HepG2 (cell line): ENCODE measurements around the gene ALDH18A1. TPM values are rescaled to one million over a fixed set of nuclear protein-coding genes. Genes with fewer than 3 reads are reported as not detected.

Experiments
- ATAC-seq: fragments of 200-7000 bp; cut with Tn5 transposase; 3 replicates; pipeline ENCODE4 v1.9.1; 2020; ENCODE audit warnings: mild to moderate bottlenecking, moderate library complexity
- BruUV-seq: library from RNA; stranded (reverse); fragments of 400-500 nt; replicated peaks from 2 replicates; lab custom pipeline; 2021; lab: Mats Ljungman, UMichigan
- CTCF ChIA-PET: fragments of 300-600 bp; formaldehyde crosslinking; extraction: SDS; loops from one replicate; lab custom pipeline; 2021; ENCODE audit warnings: low total read pairs, inconsistent platforms, low intra/inter-chr PET ratio; lab: Yijun Ruan, JAX
- POLR2A ChIA-PET: fragments of 350-600 bp; sonication (Branson Sonifier 250); formaldehyde crosslinking; loops from one replicate; lab custom pipeline; 2020; ENCODE audit warnings: antibody characterized with exemption, inconsistent platforms; lab: Yijun Ruan, JAX
- DNase-seq: peaks from one replicate; pipeline ENCODE4 v3.0.0-alpha.2; 2015; ENCODE audit warnings: low spot score
- FAIRE-seq: peaks from 3 replicates; lab custom pipeline; 2011; peaks lifted over from hg19 to GRCh38; lab: Jason Lieb, UNC
- H2AFZ ChIP-seq: one replicate; pipeline ENCODE4 v1.6.1; 2011; ENCODE audit warnings: low read length, inconsistent platforms
- H3K27ac ChIP-seq: fragments of 300-600 bp; 3 replicates; pipeline ENCODE4 v1.8.0; 2011; ENCODE audit warnings: mixed run types, mild to moderate bottlenecking, mixed read lengths, low read length, inconsistent platforms; ENCODE audit not compliant: insufficient read depth; ENCODE audit errors: extremely low read length
- H3K27me3 ChIP-seq, 2 experiments: fragments of 200-600 bp in 1 of 2; 2 replicates in 1 of 2; 3 replicates in 1 of 2; pipeline versions ENCODE4 v1.6.0 to v1.8.0; 2011; ENCODE audit warnings: low read length in 2 of 2, mild to moderate bottlenecking in 2 of 2, moderate library complexity in 2 of 2, inconsistent platforms in 1 of 2; ENCODE audit not compliant: insufficient read depth in 2 of 2, control insufficient read depth in 1 of 2
- H3K36me3 ChIP-seq, 2 experiments: fragments of 200-600 bp in 1 of 2; replicated peaks in 1 of 2; 2 replicates in 1 of 2; 3 replicates in 1 of 2; pipeline versions ENCODE4 v1.5.1 to v1.8.0; 2011; ENCODE audit warnings: low read length in 2 of 2, inconsistent platforms in 1 of 2; ENCODE audit not compliant: insufficient read depth in 2 of 2, control insufficient read depth in 1 of 2
- H3K4me1 ChIP-seq: 2 replicates; pipeline ENCODE4 v1.5.1; 2012; ENCODE audit warnings: low read length, inconsistent platforms; ENCODE audit not compliant: insufficient read depth
- H3K4me2 ChIP-seq: 2 replicates; pipeline ENCODE4 v1.6.0; 2011; ENCODE audit warnings: low read depth, low read length, inconsistent platforms
- H3K4me3 ChIP-seq, 3 experiments: fragments of 200-600 bp in 1 of 3; sonication (generic), shearing (Covaris generic) in 1 of 3; replicated peaks in 1 of 3; 2 replicates each; pipeline ENCODE4 v1.5.1; 2011 to 2016; ENCODE audit warnings: low read length in 3 of 3, inconsistent platforms in 2 of 3, low read depth in 2 of 3, mild to moderate bottlenecking in 2 of 3, control low read depth in 1 of 3, mixed read lengths in 1 of 3; ENCODE audit not compliant: insufficient read depth in 1 of 3
- H3K79me2 ChIP-seq: one replicate; pipeline ENCODE4 v1.6.1; 2011; ENCODE audit warnings: low read length, inconsistent platforms; ENCODE audit not compliant: insufficient read depth
- H3K9ac ChIP-seq: 2 replicates; pipeline ENCODE4 v1.6.0; 2011; ENCODE audit warnings: mild to moderate bottlenecking, low read depth, low read length, inconsistent platforms; ENCODE audit not compliant: insufficient read depth
- H3K9me3 ChIP-seq: 2 replicates; pipeline ENCODE4 v1.5.1; 2012; ENCODE audit warnings: mild to moderate bottlenecking, low read length
- H4K20me1 ChIP-seq: 2 replicates; pipeline ENCODE4 v1.6.0; 2011; ENCODE audit warnings: inconsistent platforms, mild to moderate bottlenecking, low read length, moderate library complexity; ENCODE audit not compliant: insufficient read depth
- ATF6 ChIP-seq: sonication (generic); formaldehyde crosslinking; conservative IDR thresholded peaks from 2 replicates; pipeline ENCODE4 v1.4.0; 2020; ENCODE audit warnings: missing genetic modification reagents
- EP300 ChIP-seq, 3 experiments: sonication (generic) in 1 of 3; formaldehyde crosslinking in 1 of 3; IDR thresholded peaks; 2 replicates each; pipeline versions ENCODE4 v1.5.1 to v1.6.1; 2011 to 2020; ENCODE audit warnings: low read depth in 2 of 3, low read length in 2 of 3, borderline replicate concordance in 1 of 3, improper control_type of control experiment in 1 of 3, mild to moderate bottlenecking in 1 of 3, missing genetic modification reagents in 1 of 3, moderate library complexity in 1 of 3
- HOXA9 ChIP-seq: sonication (generic); formaldehyde crosslinking; IDR thresholded peaks from 2 replicates; pipeline ENCODE4 v1.8.1; 2022; ENCODE audit warnings: missing genetic modification reagents, mild to moderate bottlenecking, moderate library complexity, borderline replicate concordance
- KAT2B ChIP-seq: fragments of 150-350 bp; IDR thresholded peaks from 2 replicates; pipeline ENCODE4 v1.6.1; 2014; ENCODE audit warnings: low read depth, low read length, borderline replicate concordance
- KLF9 ChIP-seq: IDR thresholded peaks from 2 replicates; pipeline ENCODE4 v1.6.1; 2016; ENCODE audit warnings: low read depth
- MTA1 ChIP-seq: sonication (generic); formaldehyde crosslinking; IDR thresholded peaks from 2 replicates; pipeline ENCODE4 v1.4.0; 2020; ENCODE audit warnings: missing genetic modification reagents, mild to moderate bottlenecking, borderline replicate concordance
- MTF2 ChIP-seq: sonication (generic); formaldehyde crosslinking; IDR thresholded peaks from 2 replicates; pipeline ENCODE4 v1.5.0; 2020; ENCODE audit warnings: missing genetic modification reagents, borderline replicate concordance
- NAIF1 ChIP-seq: sonication (generic); formaldehyde crosslinking; IDR thresholded peaks from 2 replicates; pipeline ENCODE4 v1.5.0; 2020; ENCODE audit warnings: mild to moderate bottlenecking, missing genetic modification reagents, borderline replicate concordance
- POGZ ChIP-seq: sonication (generic); formaldehyde crosslinking; IDR thresholded peaks from 2 replicates; pipeline ENCODE4 v1.4.0; 2020; ENCODE audit warnings: mild to moderate bottlenecking, missing genetic modification reagents
- PTBP1 ChIP-seq: fragments of 200-400 bp; formaldehyde crosslinking; IDR thresholded peaks from 2 replicates; pipeline ENCODE4 v1.6.1; 2018; ENCODE audit warnings: low read length, low read depth; ENCODE audit not compliant: poor library complexity, severe bottlenecking
- SMARCE1 ChIP-seq: fragments of 450-650 bp; IDR thresholded peaks from 2 replicates; pipeline ENCODE4 v1.6.1; 2017; ENCODE audit warnings: borderline replicate concordance
- ZBTB49 ChIP-seq: sonication (generic); formaldehyde crosslinking; IDR thresholded peaks from 2 replicates; pipeline ENCODE4 v1.4.0; 2020; ENCODE audit warnings: missing genetic modification reagents, borderline replicate concordance
- ZFP41 ChIP-seq: sonication (generic); formaldehyde crosslinking; IDR thresholded peaks from 2 replicates; pipeline ENCODE4 v1.4.0; 2020; ENCODE audit warnings: mild to moderate bottlenecking, missing genetic modification reagents, borderline replicate concordance
- ZKSCAN1 ChIP-seq: fragments of 150-350 bp; IDR thresholded peaks from 2 replicates; pipeline ENCODE4 v1.6.1; 2014; ENCODE audit warnings: low read length
- ZMAT5 ChIP-seq: sonication (generic); formaldehyde crosslinking; IDR thresholded peaks from 2 replicates; pipeline ENCODE4 v1.5.0; 2020; ENCODE audit warnings: mild to moderate bottlenecking, low read depth, missing genetic modification reagents, borderline replicate concordance
- ZMYM3 ChIP-seq: sonication (generic); formaldehyde crosslinking; IDR thresholded peaks from 2 replicates; pipeline ENCODE4 v1.5.1; 2020; ENCODE audit warnings: mild to moderate bottlenecking, missing genetic modification reagents
- ZNF703 ChIP-seq: sonication (generic); formaldehyde crosslinking; IDR thresholded peaks from 2 replicates; pipeline ENCODE4 v1.5.1; 2020; ENCODE audit warnings: missing genetic modification reagents, mild to moderate bottlenecking, moderate library complexity, borderline replicate concordance
- ZNF782 ChIP-seq: sonication (generic); formaldehyde crosslinking; IDR thresholded peaks from 2 replicates; pipeline ENCODE4 v1.4.0; 2020; ENCODE audit warnings: missing genetic modification reagents, mild to moderate bottlenecking, borderline replicate concordance
- WGBS: methylation state at CpG from one replicate; pipeline ENCODE4 v1.1.6; 2017; ENCODE audit warnings: low lambda C conversion rate; 5-methylcytosine and 5-hydroxymethylcytosine counted together
- in situ Hi-C: cut with HindIII; loops from 2 replicates; pipeline ENCODE4 v1.10.0; 2017; ENCODE audit warnings: low pct_unique_long_range_greater_than_20kb; ENCODE audit not compliant: extremely low pct_ligation_motif_present
- intact Hi-C: fragments of 100-400 bp; cut with micrococcal nuclease; formaldehyde crosslinking; loops from one replicate; pipeline ENCODE4 v1.10.0; 2022; ENCODE audit not compliant: unreplicated experiment
- polyA plus RNA-seq, 8 experiments: library from polyadenylated mRNA; depleted of rRNA in 3 of 8; stranded (reverse) in 7 of 8; unstranded in 1 of 8; fragments of >200 nt; fragmentation: Illumina TruSeq in 4 of 8; extraction: Trizol in 4 of 8; gene quantifications; 2 replicates each; pipeline versions ENCODE4 v1.2.1 to v1.2.3, GENCODE V29; 2011 to 2016; ENCODE audit warnings: low read depth in 4 of 8, missing spikeins in 1 of 8, mixed read lengths in 1 of 8; ENCODE audit not compliant: insufficient read depth in 1 of 8
- total RNA-seq, 5 experiments: library from RNA; depleted of rRNA; stranded (reverse); fragments of >200 nt; fragmentation: Illumina TruSeq; extraction: Trizol; gene quantifications; 2 replicates each; pipeline ENCODE4 v1.2.3, GENCODE V29; 2016; ENCODE audit warnings: low read depth in 1 of 5

ALDH18A1 gene
- total and polyA plus RNA-seq, 2 of the 13 experiments (the other 11 are each of a cell fraction or from before 2014, with no cell fraction given), result 180 to 263 TPM

GRCh38 chr10:95561177-95561863 is 95.2 kb downstream of the ALDH18A1 start, which contains the start of gene SORBS1:
TSS of gene SORBS1 (minus strand) at chr10:95561371. CDS start at chr10:95441135, 120,236 bp downstream.
- intact Hi-C loops, result loop anchor here (2.0 to 5.0 kb wide), 5 partner anchors 41 to 131 kb away; no protein-coding TSS in a partner anchor
- Histone ChIP-seq H3K9me3 (no peaks in the 10 kb centered on the region), H3K4me2 (peak within 1 kb of the TSS; percentile 99), H3K4me1 (peaks cover 87% of the 10 kb centered on the region), H4K20me1 (no peaks in the 10 kb centered on the region; the same call in 1 of the 2 replicates), H3K27ac (peak within 1 kb of the TSS; percentile 41), H3K36me3 (peaks cover 0 to 2% of the 10 kb centered on the region in 2 experiments; a peak in 1 of 5 replicates), H3K9ac (peak within 1 kb of the TSS; percentile 72), H2AFZ (no peak within 1 kb of the TSS), H3K27me3 (no peaks in the 10 kb centered on the region; a peak in 1 of 5 replicates), H3K79me2 (peaks cover 43% of the 10 kb centered on the region), H3K4me3 (peak within 1 kb of the TSS; percentile 82 to 98 (median 91))
- ChIA-PET POLR2A (interaction anchor here (0.5 to 1.3 kb wide), 5 partner anchors 10 to 204 kb away, joined by 3 to 4 read pairs (median 3); no protein-coding TSS in a partner anchor), CTCF (no interaction called here)
- DNase-seq (peak; percentile 93), ATAC-seq (peak; percentile 96), FAIRE-seq (peak; percentile 56)
- WGBS, result 0% methylated on average over 30 of the region's 77 CpGs
- BruUV-seq, result no TSS peak
- in situ Hi-C loops, result loop anchor here (25.0 kb wide), 1 partner anchor 124 kb away; no protein-coding TSS in a partner anchor
- TF ChIP-seq MTF2 (CRISPR knock-in tag) (peak; percentile 56; the same call in 1 of the 2 replicates), KAT2B (no peak), PTBP1 (no peak), ZMYM3 (CRISPR knock-in tag) (peak; percentile 98), ZFP41 (CRISPR knock-in tag) (no peak), HOXA9 (no peak), ZNF782 (CRISPR knock-in tag) (no peak), ZNF703 (no peak), ZKSCAN1 (0 out of 2 replicates have a peak, but pooled peaks have one; percentile 30), NAIF1 (CRISPR knock-in tag) (no peak), ATF6 (CRISPR knock-in tag) (no peak), EP300 (IDR thresholded peaks at IDR 0.05; ENCODE audit: low read depth in 2 of 2, low read length in 2 of 2) (no peak), EP300 (CRISPR knock-in tag; IDR thresholded peaks at IDR 0.05; ENCODE audit: borderline replicate concordance) (0 out of 2 replicates have a peak, but pooled peaks have one; percentile 23), SMARCE1 (no peak), ZBTB49 (no peak), POGZ (CRISPR knock-in tag) (peak; percentile 50; the same call in 1 of the 2 replicates), ZMAT5 (CRISPR knock-in tag) (no peak), MTA1 (CRISPR knock-in tag) (no peak), KLF9 (peak; percentile 76)
